Activated naive CD4-positive, alpha-beta T cell treated with anti-CD3 and anti-CD28 coated beads, Interleukin-2, amount 50 U/mL, for 72 hours (primary cell): Measurements from ENCODE around the gene CD84. TPM values are rescaled to one million over a fixed set of nuclear protein-coding genes. Genes with fewer than 3 reads are reported as not detected.
A peak's percentile ranks its signal among the peaks of the same experiment; 100 is the strongest.
"Not testable (repeated sequence)": the region's sequence is repeated elsewhere in the genome, so short reads cannot be mapped to it uniquely, and the experiment has no call there.

Source experiments
- ATAC-seq, 2 donors: fragments of 150-1000 bp; cut with Tn5 transposase; 2 replicates each; pipeline ENCODE4 v1.10.0; 2021; ENCODE audit warnings: mild to moderate bottlenecking in 2 of 2, moderate library complexity in 2 of 2
- DNase-seq, 2 donors: peaks; one replicate each; pipeline ENCODE4 v3.0.0; 2021 to 2022; ENCODE audit warnings: low spot score in 2 of 2
- H3K27ac Mint-ChIP-seq, 2 donors: one replicate each; pipeline ENCODE4 v1.8.0; 2022; ENCODE audit warnings: mild to moderate bottlenecking in 2 of 2, mixed read lengths in 2 of 2
- H3K36me3 Mint-ChIP-seq, 2 donors: one replicate each; pipeline ENCODE4 v1.8.0; 2022; ENCODE audit warnings: mixed read lengths in 2 of 2
- H3K9me3 Mint-ChIP-seq, 2 donors: one replicate each; pipeline ENCODE4 v1.8.0; 2022; ENCODE audit warnings: mixed read lengths in 2 of 2
- total RNA-seq, 2 donors: library from RNA; stranded (reverse); gene quantifications; one replicate each; pipeline ENCODE4 v1.2.3, GENCODE V29; 2022

The CD84 gene
- total RNA-seq, 2 donors from 2014 or later = 14.9 to 37.0 TPM

- DNase-seq (no peak), ATAC-seq (peak in 1 of 2 donors; percentile 3)
- Mint-ChIP-seq H3K9me3 (peaks cover 8 to 14% of the 10 kb centered on the region in 2 donors), H3K27ac (peak overlapping the region; percentile 94 to 97), H3K36me3 (peaks cover 53 to 72% of the 10 kb centered on the region in 2 donors)
These were observed 58.3 kb downstream of the CD84 start for GRCh38 chr1:160520999-160521398.

GRCh38 chr1:160520582-160520981, 58.7 kb downstream of the CD84 start:
- Mint-ChIP-seq H3K27ac (peak overlapping the region; percentile 94 to 97), H3K36me3 (peaks cover 55 to 74% of the 10 kb centered on the region in 2 donors), H3K9me3 (peaks cover 8 to 13% of the 10 kb centered on the region in 2 donors)
- DNase-seq (no peak), ATAC-seq (peak in 1 of 2 donors; percentile 19)

GRCh38 chr1:160519642-160520435, 59.5 kb downstream of the CD84 start:
- DNase-seq = peak in 1 of 2 donors; percentile 26
- Mint-ChIP-seq H3K36me3 (peaks cover 51 to 74% of the 10 kb centered on the region in 2 donors), H3K9me3 (peaks cover under 1 to 8% of the 10 kb centered on the region in 2 donors), H3K27ac (peak overlapping the region; percentile 94 to 97)
- peak; percentile 80 to 83 for ATAC-seq

- not testable (repeated sequence) for DNase-seq, ATAC-seq
- H3K9me3 Mint-ChIP-seq = peaks cover 4 to 23% of the 10 kb centered on the region in 2 donors
- H3K27ac Mint-ChIP-seq = peak overlapping the region in 1 of 2 donors; percentile 94
- H3K36me3 Mint-ChIP-seq = peaks cover 62 to 81% of the 10 kb centered on the region in 2 donors
These were observed 61.8 kb downstream of the CD84 start for GRCh38 chr1:160517519-160517918.

- peaks cover 4 to 23% of the 10 kb centered on the region in 2 donors for H3K9me3 Mint-ChIP-seq
- DNase-seq, ATAC-seq: not testable (repeated sequence)
- H3K36me3 Mint-ChIP-seq = peaks cover 57 to 81% of the 10 kb centered on the region in 2 donors
- H3K27ac Mint-ChIP-seq = peak overlapping the region; percentile 93 to 94
These were observed 63.4 kb downstream of the CD84 start for GRCh38 chr1:160515908-160516307.

- Mint-ChIP-seq H3K27ac (peak overlapping the region in 1 of 2 donors; percentile 29), H3K36me3 (peaks cover 64 to 86% of the 10 kb centered on the region in 2 donors), H3K9me3 (peaks cover 36 to 62% of the 10 kb centered on the region in 2 donors)
- no peak for DNase-seq
- no peak for ATAC-seq
These were observed 74.6 kb downstream of the CD84 start for GRCh38 chr1:160504651-160505050.

GRCh38 chr1:160503087-160503486, 76.2 kb downstream of the CD84 start:
- Mint-ChIP-seq H3K36me3 (peaks cover 69 to 71% of the 10 kb centered on the region in 2 donors), H3K9me3 (peaks cover 43 to 61% of the 10 kb centered on the region in 2 donors), H3K27ac (no peak overlapping the region)
- DNase-seq (no peak), ATAC-seq (no peak)

- Mint-ChIP-seq H3K9me3 (peaks cover 23 to 46% of the 10 kb centered on the region in 2 donors), H3K36me3 (peaks cover 44 to 52% of the 10 kb centered on the region in 2 donors), H3K27ac (no peak overlapping the region)
- ATAC-seq (no peak), DNase-seq (no peak)
These were observed 78.8 kb downstream of the CD84 start for GRCh38 chr1:160500321-160500990.

- no peak for DNase-seq
- peak overlapping the region in 1 of 2 donors; percentile 10 for H3K27ac Mint-ChIP-seq
- ATAC-seq = no peak
- peaks cover 36 to 56% of the 10 kb centered on the region in 2 donors for H3K36me3 Mint-ChIP-seq
- H3K9me3 Mint-ChIP-seq = peaks cover 23 to 49% of the 10 kb centered on the region in 2 donors
These were observed 79.7 kb downstream of the CD84 start for GRCh38 chr1:160499631-160500030.

GRCh38 chr1:160498301-160499065, 80.8 kb downstream of the CD84 start:
- H3K27ac Mint-ChIP-seq, DNase-seq, ATAC-seq: not testable (repeated sequence)
- Mint-ChIP-seq H3K9me3 (peaks cover 23 to 53% of the 10 kb centered on the region in 2 donors), H3K36me3 (peaks cover 25 to 57% of the 10 kb centered on the region in 2 donors)

- Mint-ChIP-seq H3K27ac (peak overlapping the region; percentile 72 to 81), H3K36me3 (peaks cover 3 to 39% of the 10 kb centered on the region in 2 donors), H3K9me3 (peaks cover 14 to 37% of the 10 kb centered on the region in 2 donors)
- DNase-seq (no peak), ATAC-seq (peak; percentile 35 to 89)
These were observed 83.0 kb downstream of the CD84 start for GRCh38 chr1:160496334-160496733.

- Mint-ChIP-seq H3K27ac (no peak overlapping the region), H3K36me3 (peaks cover 0 to 46% of the 10 kb centered on the region in 2 donors), H3K9me3 (peaks cover 13 to 31% of the 10 kb centered on the region in 2 donors)
- no peak for DNase-seq
- ATAC-seq = no peak
These were observed 84.7 kb downstream of the CD84 start for GRCh38 chr1:160494620-160495019.

GRCh38 chr1:160492617-160493016, 86.7 kb downstream of the CD84 start:
- ATAC-seq (no peak), DNase-seq (no peak)
- H3K9me3 Mint-ChIP-seq = peaks cover 0 to 18% of the 10 kb centered on the region in 2 donors
- peaks cover 0 to 36% of the 10 kb centered on the region in 2 donors for H3K36me3 Mint-ChIP-seq
- no peak overlapping the region for H3K27ac Mint-ChIP-seq

GRCh38 chr1:160491981-160492380, 87.3 kb downstream of the CD84 start:
- DNase-seq (no peak), ATAC-seq (no peak)
- H3K9me3 Mint-ChIP-seq = peaks cover 0 to 14% of the 10 kb centered on the region in 2 donors
- no peak overlapping the region for H3K27ac Mint-ChIP-seq
- peaks cover 0 to 36% of the 10 kb centered on the region in 2 donors for H3K36me3 Mint-ChIP-seq
